GM12878 (cell line): Measurements from ENCODE around the gene BCL2. TPM values are rescaled to one million over a fixed set of nuclear protein-coding genes. Genes with fewer than 3 reads are reported as not detected.

Experiments used
- BCL11A ChIP-seq: IDR thresholded peaks from 2 replicates; pipeline ENCODE4 v1.6.1; 2011; ENCODE audit warnings: low read depth, low read length
- CHD2 ChIP-seq: IDR thresholded peaks from 2 replicates; pipeline ENCODE4 v1.6.1; 2011; ENCODE audit warnings: low read depth, low read length, improper control_type of control experiment, borderline replicate concordance
- EZH2 ChIP-seq: IDR thresholded peaks from 2 replicates; pipeline ENCODE4 v1.6.1; 2012; ENCODE audit warnings: low read depth, mild to moderate bottlenecking, control low read depth, inconsistent platforms, low read length, borderline replicate concordance; ENCODE audit not compliant: control insufficient read depth
- HDAC6 ChIP-seq: fragments of 200-600 bp; sonication (generic); IDR thresholded peaks from one replicate; pipeline ENCODE4 v1.8.0; 2017; ENCODE audit warnings: antibody characterized with exemption; ENCODE audit not compliant: unreplicated experiment
- IRF4 ChIP-seq: IDR thresholded peaks from 2 replicates; pipeline ENCODE4 v1.6.1; 2011; ENCODE audit warnings: low read depth, low read length
- MEF2B ChIP-seq: fragments of 450-650 bp; IDR thresholded peaks from 2 replicates; pipeline ENCODE4 v1.6.1; 2018; ENCODE audit warnings: mild to moderate bottlenecking, moderate library complexity; ENCODE audit not compliant: partially characterized antibody, poor library complexity, severe bottlenecking
- NFIC ChIP-seq: IDR thresholded peaks from 2 replicates; pipeline ENCODE4 v1.6.1; 2012; ENCODE audit warnings: low read depth, mild to moderate bottlenecking, inconsistent platforms, low read length, moderate library complexity
- PAX5 ChIP-seq: IDR thresholded peaks from 2 replicates; pipeline ENCODE4 v1.6.1; 2011; ENCODE audit warnings: low read depth, low read length, borderline replicate concordance
- SP1 ChIP-seq: IDR thresholded peaks from one replicate; pipeline ENCODE4 v1.6.1; 2011; ENCODE audit warnings: low read depth, low read length
- STAT3 ChIP-seq: IDR thresholded peaks from 2 replicates; pipeline ENCODE4 v1.6.1; 2011; ENCODE audit warnings: low read depth, low read length, improper control_type of control experiment
- SUZ12 ChIP-seq: fragments of 200-600 bp; sonication (generic); IDR thresholded peaks from one replicate; pipeline ENCODE4 v1.6.1; 2018; ENCODE audit warnings: antibody characterized with exemption, mild to moderate bottlenecking; ENCODE audit not compliant: unreplicated experiment
- USF2 ChIP-seq: IDR thresholded peaks from 2 replicates; pipeline ENCODE4 v1.6.1; 2011; ENCODE audit warnings: low read depth, low read length, improper control_type of control experiment, borderline replicate concordance
- ZNF207 ChIP-seq: fragments of 450-650 bp; IDR thresholded peaks from 2 replicates; pipeline ENCODE4 v1.6.1; 2014; ENCODE audit warnings: antibody characterized with exemption, mild to moderate bottlenecking, borderline replicate concordance
- polyA plus RNA-seq, 11 experiments: library from polyadenylated mRNA; depleted of rRNA in 4 of 11; unstranded in 6 of 11; stranded (reverse) in 5 of 11; fragments of >200 nt; fragmentation: Nextera tagmentation in 4 of 11; fragmentation: Illumina TruSeq in 1 of 11; extraction: Ambion mirVana in 4 of 11; extraction: Trizol in 1 of 11; gene quantifications; 1 replicate in 1 of 11; 2 replicates in 10 of 11; pipeline versions ENCODE4 v1.2.1 to v1.2.3, GENCODE V29; 2011 to 2016; ENCODE audit warnings: inconsistent platforms in 2 of 11, missing spikeins in 2 of 11, low read depth in 1 of 11
- total RNA-seq, 4 experiments: library from RNA; depleted of rRNA in 3 of 4; stranded (reverse); fragments of >200 nt in 3 of 4; fragmentation: Illumina TruSeq in 1 of 4; extraction: Trizol in 1 of 4; gene quantifications; 2 replicates each; pipeline versions ENCODE4 v1.2.1 to v1.2.3, GENCODE V29; 2013 to 2021
- TF ChIP-seq, protein P1 (sequence below): IDR thresholded peaks from 2 replicates; pipeline ENCODE4 v1.6.1; 2012; ENCODE audit warnings: mild to moderate bottlenecking, low read depth, low read length
- TF ChIP-seq, protein P2 (sequence below): fragments of 450-650 bp; IDR thresholded peaks from 2 replicates; pipeline ENCODE4 v1.6.1; 2017; ENCODE audit warnings: mild to moderate bottlenecking, moderate library complexity
- TF ChIP-seq, protein P3 (sequence below): fragments of 450-650 bp; formaldehyde crosslinking; IDR thresholded peaks from 2 replicates; pipeline ENCODE4 v1.4.0; 2020; ENCODE audit warnings: mild to moderate bottlenecking, moderate library complexity

BCL2 gene
- total and polyA plus RNA-seq, 10 of the 15 experiments (the other 5 are each of a cell fraction or from before 2014, with no cell fraction given) = 4.1 to 47.8 (median 19.3) TPM

DNA sequence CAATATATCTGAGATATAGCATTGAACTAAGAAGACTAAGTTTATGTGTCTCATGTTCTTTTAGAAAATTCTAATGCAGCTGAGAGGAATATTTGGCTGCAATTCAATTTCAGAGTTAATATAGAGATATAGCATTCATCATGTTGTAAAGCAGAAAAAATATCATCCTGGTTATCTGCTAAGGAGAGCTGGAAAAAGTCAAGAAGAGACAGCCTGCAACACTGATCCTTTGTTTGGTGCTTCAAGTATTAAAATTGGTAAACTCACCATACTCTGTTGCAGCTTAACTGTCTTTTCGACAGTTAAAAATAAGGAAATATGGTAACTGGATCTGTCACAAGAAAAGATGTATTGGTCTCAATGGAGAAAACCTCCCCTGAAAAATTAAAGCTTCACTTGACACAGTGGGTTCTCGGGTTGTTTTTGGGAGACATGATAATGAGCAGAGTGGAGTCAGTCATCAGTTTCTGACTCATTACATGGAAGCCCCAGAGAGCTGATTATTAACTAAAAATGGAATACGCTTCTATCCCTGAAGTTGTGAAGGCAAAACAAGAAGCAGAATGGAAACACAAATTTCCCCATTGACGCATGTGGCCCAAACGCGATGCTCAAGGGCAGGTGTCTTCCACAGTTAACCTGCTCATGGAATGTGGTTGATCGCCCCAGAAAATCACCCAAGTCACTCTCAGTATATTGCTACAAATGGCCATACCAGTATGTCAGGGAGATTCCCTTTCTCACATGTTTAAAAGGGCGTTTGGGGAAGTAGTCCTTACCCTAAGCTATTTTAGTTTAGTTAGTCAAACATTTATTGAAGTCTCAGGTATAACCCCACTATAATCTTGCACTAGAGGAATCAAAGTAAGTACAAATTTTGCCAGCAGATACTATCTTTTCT, 8.2 kb downstream of the BCL2 start (continued):
- TF ChIP-seq, protein P1, sequence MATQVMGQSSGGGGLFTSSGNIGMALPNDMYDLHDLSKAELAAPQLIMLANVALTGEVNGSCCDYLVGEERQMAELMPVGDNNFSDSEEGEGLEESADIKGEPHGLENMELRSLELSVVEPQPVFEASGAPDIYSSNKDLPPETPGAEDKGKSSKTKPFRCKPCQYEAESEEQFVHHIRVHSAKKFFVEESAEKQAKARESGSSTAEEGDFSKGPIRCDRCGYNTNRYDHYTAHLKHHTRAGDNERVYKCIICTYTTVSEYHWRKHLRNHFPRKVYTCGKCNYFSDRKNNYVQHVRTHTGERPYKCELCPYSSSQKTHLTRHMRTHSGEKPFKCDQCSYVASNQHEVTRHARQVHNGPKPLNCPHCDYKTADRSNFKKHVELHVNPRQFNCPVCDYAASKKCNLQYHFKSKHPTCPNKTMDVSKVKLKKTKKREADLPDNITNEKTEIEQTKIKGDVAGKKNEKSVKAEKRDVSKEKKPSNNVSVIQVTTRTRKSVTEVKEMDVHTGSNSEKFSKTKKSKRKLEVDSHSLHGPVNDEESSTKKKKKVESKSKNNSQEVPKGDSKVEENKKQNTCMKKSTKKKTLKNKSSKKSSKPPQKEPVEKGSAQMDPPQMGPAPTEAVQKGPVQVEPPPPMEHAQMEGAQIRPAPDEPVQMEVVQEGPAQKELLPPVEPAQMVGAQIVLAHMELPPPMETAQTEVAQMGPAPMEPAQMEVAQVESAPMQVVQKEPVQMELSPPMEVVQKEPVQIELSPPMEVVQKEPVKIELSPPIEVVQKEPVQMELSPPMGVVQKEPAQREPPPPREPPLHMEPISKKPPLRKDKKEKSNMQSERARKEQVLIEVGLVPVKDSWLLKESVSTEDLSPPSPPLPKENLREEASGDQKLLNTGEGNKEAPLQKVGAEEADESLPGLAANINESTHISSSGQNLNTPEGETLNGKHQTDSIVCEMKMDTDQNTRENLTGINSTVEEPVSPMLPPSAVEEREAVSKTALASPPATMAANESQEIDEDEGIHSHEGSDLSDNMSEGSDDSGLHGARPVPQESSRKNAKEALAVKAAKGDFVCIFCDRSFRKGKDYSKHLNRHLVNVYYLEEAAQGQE = no peak
- TF ChIP-seq, protein P2, sequence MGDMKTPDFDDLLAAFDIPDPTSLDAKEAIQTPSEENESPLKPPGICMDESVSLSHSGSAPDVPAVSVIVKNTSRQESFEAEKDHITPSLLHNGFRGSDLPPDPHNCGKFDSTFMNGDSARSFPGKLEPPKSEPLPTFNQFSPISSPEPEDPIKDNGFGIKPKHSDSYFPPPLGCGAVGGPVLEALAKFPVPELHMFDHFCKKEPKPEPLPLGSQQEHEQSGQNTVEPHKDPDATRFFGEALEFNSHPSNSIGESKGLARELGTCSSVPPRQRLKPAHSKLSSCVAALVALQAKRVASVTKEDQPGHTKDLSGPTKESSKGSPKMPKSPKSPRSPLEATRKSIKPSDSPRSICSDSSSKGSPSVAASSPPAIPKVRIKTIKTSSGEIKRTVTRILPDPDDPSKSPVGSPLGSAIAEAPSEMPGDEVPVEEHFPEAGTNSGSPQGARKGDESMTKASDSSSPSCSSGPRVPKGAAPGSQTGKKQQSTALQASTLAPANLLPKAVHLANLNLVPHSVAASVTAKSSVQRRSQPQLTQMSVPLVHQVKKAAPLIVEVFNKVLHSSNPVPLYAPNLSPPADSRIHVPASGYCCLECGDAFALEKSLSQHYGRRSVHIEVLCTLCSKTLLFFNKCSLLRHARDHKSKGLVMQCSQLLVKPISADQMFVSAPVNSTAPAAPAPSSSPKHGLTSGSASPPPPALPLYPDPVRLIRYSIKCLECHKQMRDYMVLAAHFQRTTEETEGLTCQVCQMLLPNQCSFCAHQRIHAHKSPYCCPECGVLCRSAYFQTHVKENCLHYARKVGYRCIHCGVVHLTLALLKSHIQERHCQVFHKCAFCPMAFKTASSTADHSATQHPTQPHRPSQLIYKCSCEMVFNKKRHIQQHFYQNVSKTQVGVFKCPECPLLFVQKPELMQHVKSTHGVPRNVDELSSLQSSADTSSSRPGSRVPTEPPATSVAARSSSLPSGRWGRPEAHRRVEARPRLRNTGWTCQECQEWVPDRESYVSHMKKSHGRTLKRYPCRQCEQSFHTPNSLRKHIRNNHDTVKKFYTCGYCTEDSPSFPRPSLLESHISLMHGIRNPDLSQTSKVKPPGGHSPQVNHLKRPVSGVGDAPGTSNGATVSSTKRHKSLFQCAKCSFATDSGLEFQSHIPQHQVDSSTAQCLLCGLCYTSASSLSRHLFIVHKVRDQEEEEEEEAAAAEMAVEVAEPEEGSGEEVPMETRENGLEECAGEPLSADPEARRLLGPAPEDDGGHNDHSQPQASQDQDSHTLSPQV = no peak; the same call in 1 of the 2 replicates
- TF ChIP-seq MEF2B (peak; percentile 90), USF2 (no peak), SUZ12 (no peak), BCL11A (peak; percentile 43; the same call in 1 of the 2 replicates), SP1 (peak; percentile 63), PAX5 (peak; percentile 86), IRF4 (peak; percentile 63), STAT3 (0 out of 2 replicates have a peak, but pooled peaks have one; percentile 66), HDAC6 (no peak), NFIC (no peak), ZNF207 (no peak), CHD2 (peak; percentile 82; the same call in 1 of the 2 replicates), EZH2 (no peak)
- TF ChIP-seq, protein P3, sequence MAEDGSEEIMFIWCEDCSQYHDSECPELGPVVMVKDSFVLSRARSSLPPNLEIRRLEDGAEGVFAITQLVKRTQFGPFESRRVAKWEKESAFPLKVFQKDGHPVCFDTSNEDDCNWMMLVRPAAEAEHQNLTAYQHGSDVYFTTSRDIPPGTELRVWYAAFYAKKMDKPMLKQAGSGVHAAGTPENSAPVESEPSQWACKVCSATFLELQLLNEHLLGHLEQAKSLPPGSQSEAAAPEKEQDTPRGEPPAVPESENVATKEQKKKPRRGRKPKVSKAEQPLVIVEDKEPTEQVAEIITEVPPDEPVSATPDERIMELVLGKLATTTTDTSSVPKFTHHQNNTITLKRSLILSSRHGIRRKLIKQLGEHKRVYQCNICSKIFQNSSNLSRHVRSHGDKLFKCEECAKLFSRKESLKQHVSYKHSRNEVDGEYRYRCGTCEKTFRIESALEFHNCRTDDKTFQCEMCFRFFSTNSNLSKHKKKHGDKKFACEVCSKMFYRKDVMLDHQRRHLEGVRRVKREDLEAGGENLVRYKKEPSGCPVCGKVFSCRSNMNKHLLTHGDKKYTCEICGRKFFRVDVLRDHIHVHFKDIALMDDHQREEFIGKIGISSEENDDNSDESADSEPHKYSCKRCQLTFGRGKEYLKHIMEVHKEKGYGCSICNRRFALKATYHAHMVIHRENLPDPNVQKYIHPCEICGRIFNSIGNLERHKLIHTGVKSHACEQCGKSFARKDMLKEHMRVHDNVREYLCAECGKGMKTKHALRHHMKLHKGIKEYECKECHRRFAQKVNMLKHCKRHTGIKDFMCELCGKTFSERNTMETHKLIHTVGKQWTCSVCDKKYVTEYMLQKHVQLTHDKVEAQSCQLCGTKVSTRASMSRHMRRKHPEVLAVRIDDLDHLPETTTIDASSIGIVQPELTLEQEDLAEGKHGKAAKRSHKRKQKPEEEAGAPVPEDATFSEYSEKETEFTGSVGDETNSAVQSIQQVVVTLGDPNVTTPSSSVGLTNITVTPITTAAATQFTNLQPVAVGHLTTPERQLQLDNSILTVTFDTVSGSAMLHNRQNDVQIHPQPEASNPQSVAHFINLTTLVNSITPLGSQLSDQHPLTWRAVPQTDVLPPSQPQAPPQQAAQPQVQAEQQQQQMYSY (CRISPR knock-in tag) = no peak
